ENCODE results near the gene CEP295NL. TPM values are rescaled to one million over a fixed set of nuclear protein-coding genes. Genes with fewer than 3 reads are reported as not detected.

Gene CEP295NL
- total RNA-seq, 2 donors from 2014 or later, result 0.72 to 0.82 TPM

- Histone ChIP-seq H3K36me3 (no peaks in the 10 kb centered on the region), H3K4me3 (no peak overlapping the region), H3K9ac (ENCODE audit: low read depth in 2 of 2, low read length in 2 of 2) (no peak overlapping the region), H3K27me3 (no peaks in the 10 kb centered on the region), H3K27ac (peak overlapping the region; percentile 4), H3K9me3 (no peaks in the 10 kb centered on the region), H3K4me1 (peaks cover 3% of the 10 kb centered on the region)
- no peak for TF ChIP-seq CTCF (IDR thresholded peaks at IDR 0.05)
- DNase-seq, result no peak
- intact Hi-C loops (cut with DNase I), result no loop called here
Observed at GRCh38 chr17:78889531-78889930, 13.5 kb downstream of the CEP295NL start.

DNA sequence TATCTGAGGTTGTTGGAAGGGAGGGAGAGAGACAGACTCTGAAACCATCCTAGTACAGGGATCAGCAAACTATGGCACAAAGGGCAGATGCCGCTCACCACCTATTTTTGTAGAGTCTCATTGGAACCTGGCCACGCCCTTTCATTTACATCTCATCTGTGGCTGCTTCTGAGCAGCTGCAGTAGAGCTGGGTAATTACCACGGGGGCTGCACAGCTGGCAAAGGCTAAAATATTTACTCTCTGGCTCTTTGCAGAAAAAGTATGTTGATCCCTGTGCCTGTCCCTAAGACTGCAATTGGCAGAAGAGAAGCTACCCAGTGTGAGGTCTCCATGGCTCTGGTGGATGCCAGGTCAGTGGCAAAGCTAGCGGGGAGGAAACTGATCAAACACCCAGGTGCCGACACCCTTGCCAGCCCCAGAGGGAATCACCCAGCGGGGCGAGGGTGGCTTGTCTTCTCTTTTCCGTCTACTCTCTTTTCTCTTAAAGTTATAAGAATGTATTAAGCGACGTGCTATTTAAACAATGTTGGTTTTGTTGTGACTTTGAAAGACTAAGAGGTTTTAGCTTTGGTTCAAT, 14.0 kb downstream of the CEP295NL start:
- Histone ChIP-seq H3K27me3 (no peaks in the 10 kb centered on the region), H3K4me1 (peaks cover 3% of the 10 kb centered on the region), H3K9me3 (no peaks in the 10 kb centered on the region), H3K27ac (peak overlapping the region; percentile 4), H3K9ac (ENCODE audit: low read depth in 2 of 2, low read length in 2 of 2) (no peak overlapping the region), H3K4me3 (no peak overlapping the region), H3K36me3 (no peaks in the 10 kb centered on the region)
- intact Hi-C loops (cut with DNase I), result no loop called here
- no peak for DNase-seq
- no peak for TF ChIP-seq CTCF (IDR thresholded peaks at IDR 0.05)

DNA sequence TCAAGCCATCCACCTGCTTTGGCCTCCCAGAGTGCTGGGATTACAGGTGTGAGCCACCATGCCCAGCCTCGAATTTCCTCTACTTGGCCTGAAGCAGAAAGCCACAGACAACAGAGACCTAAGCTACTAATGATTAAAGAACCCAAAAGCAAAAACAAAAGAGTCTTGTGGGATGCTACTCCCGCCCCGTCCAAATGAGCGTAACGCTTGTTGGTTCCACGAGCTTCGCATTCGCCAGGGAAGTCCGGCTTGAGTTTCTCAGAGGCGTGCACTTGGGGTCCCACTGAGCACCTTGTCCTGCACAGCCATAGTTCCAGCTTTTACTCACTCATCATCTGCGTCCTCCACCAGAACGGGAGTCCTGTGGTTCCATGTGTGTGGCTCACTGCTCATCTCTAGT, 16.0 kb downstream of the CEP295NL start:
- Histone ChIP-seq H3K4me3 (no peak overlapping the region), H3K27ac (no peak overlapping the region), H3K27me3 (no peaks in the 10 kb centered on the region), H3K9ac (ENCODE audit: low read depth in 2 of 2, low read length in 2 of 2) (no peak overlapping the region), H3K9me3 (no peaks in the 10 kb centered on the region), H3K36me3 (no peaks in the 10 kb centered on the region), H3K4me1 (peaks cover 5% of the 10 kb centered on the region)
- TF ChIP-seq CTCF (IDR thresholded peaks at IDR 0.05), result no peak
- intact Hi-C loops (cut with DNase I), result no loop called here
- no peak for DNase-seq

- intact Hi-C loops (cut with DNase I), result no loop called here
- no peak overlapping the region for H3K27ac ChIP-seq
- peaks cover 5% of the 10 kb centered on the region for H3K4me1 ChIP-seq
Observed at GRCh38 chr17:78885956-78886355, 17.0 kb downstream of the CEP295NL start.

GRCh38 chr17:78884876-78885667, 17.9 kb downstream of the CEP295NL start:
- intact Hi-C loops (cut with DNase I), result no loop called here

More at GRCh38 chr17:78885956-78886355, 17.0 kb downstream of the CEP295NL start:
- TF ChIP-seq CTCF (IDR thresholded peaks at IDR 0.05), result no peak
- Histone ChIP-seq H3K4me3 (no peak overlapping the region), H3K9me3 (no peaks in the 10 kb centered on the region), H3K9ac (ENCODE audit: low read depth in 2 of 2, low read length in 2 of 2) (no peak overlapping the region), H3K27me3 (no peaks in the 10 kb centered on the region), H3K36me3 (no peaks in the 10 kb centered on the region)
- no peak for DNase-seq

More at GRCh38 chr17:78884876-78885667, 17.9 kb downstream of the CEP295NL start:
- Histone ChIP-seq H3K4me1 (peaks cover 5% of the 10 kb centered on the region), H3K27ac (peak overlapping the region; percentile 86), H3K9me3 (no peaks in the 10 kb centered on the region), H3K4me3 (no peak overlapping the region), H3K9ac (ENCODE audit: low read depth in 2 of 2, low read length in 2 of 2) (no peak overlapping the region), H3K36me3 (no peaks in the 10 kb centered on the region), H3K27me3 (no peaks in the 10 kb centered on the region)
- TF ChIP-seq CTCF (IDR thresholded peaks at IDR 0.05), result no peak
- no peak for DNase-seq
